Epithelial cell of prostate (primary cell): ENCODE measurements around the gene CDC7.
"Not testable (repeated sequence)": the region's sequence is repeated elsewhere in the genome, so short reads cannot be mapped to it uniquely, and the experiment has no call there.

Experiments used
- DNase-seq: peaks from one replicate; pipeline ENCODE4 v3.0.0-alpha.2; 2011; ENCODE audit warnings: low read depth, low spot score
- H3K27ac ChIP-seq: fragments of 450-650 bp; 2 replicates; pipeline ENCODE4 v1.5.1; 2017; ENCODE audit warnings: mild to moderate bottlenecking

The CDC7 gene

GRCh38 chr1:91507328-91507727 lies 6.7 kb downstream of the CDC7 start:
- DNase-seq: no peak
- no peak overlapping the region for H3K27ac ChIP-seq

GRCh38 chr1:91510754-91511153 lies 10.1 kb downstream of the CDC7 start:
- no peak for DNase-seq
- no peak overlapping the region for H3K27ac ChIP-seq

GRCh38 chr1:91511386-91511785 lies 10.7 kb downstream of the CDC7 start:
- DNase-seq: no peak
- no peak overlapping the region for H3K27ac ChIP-seq

GRCh38 chr1:91513160-91513559 lies 12.5 kb downstream of the CDC7 start:
- no peak for DNase-seq
- H3K27ac ChIP-seq: no peak overlapping the region

- H3K27ac ChIP-seq: no peak overlapping the region
These were observed 13.1 kb downstream of the CDC7 start for GRCh38 chr1:91513706-91514105.

GRCh38 chr1:91515994-91516393 lies 15.3 kb downstream of the CDC7 start:
- no peak overlapping the region for H3K27ac ChIP-seq
- no peak for DNase-seq

More at GRCh38 chr1:91513706-91514105, 13.1 kb downstream of the CDC7 start:
- no peak for DNase-seq

- H3K27ac ChIP-seq, DNase-seq: not testable (repeated sequence)
These were observed 16.0 kb downstream of the CDC7 start for GRCh38 chr1:91516605-91517004.

- not testable (repeated sequence) for DNase-seq, H3K27ac ChIP-seq
These were observed 18.5 kb downstream of the CDC7 start for GRCh38 chr1:91519167-91519566.

- DNase-seq: no peak
- no peak overlapping the region for H3K27ac ChIP-seq
These were observed 20.4 kb downstream of the CDC7 start for GRCh38 chr1:91520942-91521507.

- DNase-seq: no peak
- H3K27ac ChIP-seq: no peak overlapping the region
These were observed 22.8 kb downstream of the CDC7 start for GRCh38 chr1:91523482-91523881.

- no peak overlapping the region for H3K27ac ChIP-seq
- no peak for DNase-seq
These were observed 25.8 kb downstream of the CDC7 start for GRCh38 chr1:91526496-91526895.

GRCh38 chr1:91527266-91527765 lies 26.7 kb downstream of the CDC7 start:
- no peak overlapping the region for H3K27ac ChIP-seq
- no peak for DNase-seq

GRCh38 chr1:91527781-91528180 lies 27.1 kb downstream of the CDC7 start:
- no peak overlapping the region for H3K27ac ChIP-seq
- no peak for DNase-seq

- peak; percentile 6 for DNase-seq
These were observed 29.2 kb downstream of the CDC7 start for GRCh38 chr1:91529856-91530255.

GRCh38 chr1:91533361-91534024 lies 32.8 kb downstream of the CDC7 start:
- no peak overlapping the region for H3K27ac ChIP-seq
- no peak for DNase-seq

More at GRCh38 chr1:91529856-91530255, 29.2 kb downstream of the CDC7 start:
- no peak overlapping the region for H3K27ac ChIP-seq

- no peak overlapping the region for H3K27ac ChIP-seq
- no peak for DNase-seq
These were observed 34.8 kb downstream of the CDC7 start for GRCh38 chr1:91535441-91535840.

GRCh38 chr1:91537281-91537986 lies 36.8 kb downstream of the CDC7 start:
- no peak for DNase-seq
- no peak overlapping the region for H3K27ac ChIP-seq

- DNase-seq: no peak
- no peak overlapping the region for H3K27ac ChIP-seq
These were observed 37.3 kb downstream of the CDC7 start for GRCh38 chr1:91537987-91538304.

- no peak overlapping the region for H3K27ac ChIP-seq
- no peak for DNase-seq
These were observed 40.3 kb downstream of the CDC7 start for GRCh38 chr1:91540910-91541309.

GRCh38 chr1:91541918-91542533 lies 41.4 kb downstream of the CDC7 start:
- DNase-seq: no peak
- H3K27ac ChIP-seq: no peak overlapping the region
